Measurements from ENCODE around the gene MOB3A.

Gene MOB3A

DNA sequence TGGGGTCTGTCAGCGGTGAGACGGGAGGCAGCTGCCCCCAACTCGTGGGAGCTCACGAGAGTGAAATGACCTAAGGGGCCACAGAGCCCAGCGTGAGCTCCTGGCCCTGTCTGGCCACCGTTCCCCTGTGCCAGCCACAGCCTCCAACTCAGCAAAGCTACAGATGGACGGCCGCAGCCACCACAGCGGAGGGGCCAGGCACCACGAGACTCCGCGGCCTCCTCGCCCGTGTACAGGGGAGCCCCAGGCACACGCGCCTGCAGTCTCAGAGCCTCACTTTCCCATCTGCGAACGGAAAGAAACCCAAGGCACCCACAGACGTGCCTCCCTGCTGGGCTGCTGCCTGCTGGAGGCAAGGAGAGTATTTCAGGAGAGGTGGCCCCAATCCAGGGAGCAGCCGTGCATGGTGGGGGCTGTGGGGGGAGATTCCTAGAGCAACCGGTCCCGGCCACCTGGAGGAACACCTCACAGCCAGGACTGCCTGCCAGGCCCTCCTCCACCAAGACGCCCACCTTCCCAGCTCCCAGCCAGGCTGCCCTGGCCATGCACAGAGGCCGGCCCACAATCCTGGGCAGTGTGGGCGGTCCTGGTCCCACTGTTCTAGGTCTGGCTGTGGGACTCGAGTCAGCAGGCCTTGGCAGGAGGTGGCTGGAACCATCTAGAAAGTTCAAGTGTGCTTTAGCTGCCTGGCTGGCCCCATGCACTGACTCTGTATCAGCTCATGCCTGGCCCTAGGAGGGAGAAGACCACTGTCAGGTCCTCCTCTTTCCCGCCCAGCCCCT, 47.0 kb downstream of the MOB3A start:
- Histone ChIP-seq H3K27ac (ENCODE audit: low read length) (peak overlapping the region; percentile 74), H3K79me2 (ENCODE audit: insufficient read depth, low read length) (peaks cover 50% of the 10 kb centered on the region), H2AFZ (ENCODE audit: low read depth, low read length) (no peak overlapping the region), H3K9ac (ENCODE audit: low read depth, low read length) (peak overlapping the region; percentile 91), H4K20me1 (ENCODE audit: insufficient read depth, low read length) (peaks cover 63% of the 10 kb centered on the region), H3K36me3 (ENCODE audit: insufficient read depth, low read length) (peaks cover 48% of the 10 kb centered on the region; the same call in 1 of the 2 replicates), H3K27me3 (ENCODE audit: insufficient read depth, low read length, poor library complexity) (no peaks in the 10 kb centered on the region), H3K4me2 (ENCODE audit: insufficient read depth, low read length) (peak overlapping the region; percentile 96), H3K4me3 (ENCODE audit: low read depth in 1 of 2, low read length in 2 of 2) (peak overlapping the region; percentile 84 to 89; a peak in 3 of 4 replicates), H3K9me3 (ENCODE audit: insufficient read depth, low read length, severe bottlenecking) (no peaks in the 10 kb centered on the region), H3K4me1 (ENCODE audit: insufficient read depth, low read length) (peaks cover 51% of the 10 kb centered on the region)
- DNase-seq (no peak), ATAC-seq (ENCODE audit: insufficient read depth, low read depth) (no peak)
- TF ChIP-seq EZH2 (IDR thresholded peaks at IDR 0.05; ENCODE audit: borderline replicate concordance, low read depth, low read length, severe bottlenecking): no peak
- TF ChIP-seq, protein P1, sequence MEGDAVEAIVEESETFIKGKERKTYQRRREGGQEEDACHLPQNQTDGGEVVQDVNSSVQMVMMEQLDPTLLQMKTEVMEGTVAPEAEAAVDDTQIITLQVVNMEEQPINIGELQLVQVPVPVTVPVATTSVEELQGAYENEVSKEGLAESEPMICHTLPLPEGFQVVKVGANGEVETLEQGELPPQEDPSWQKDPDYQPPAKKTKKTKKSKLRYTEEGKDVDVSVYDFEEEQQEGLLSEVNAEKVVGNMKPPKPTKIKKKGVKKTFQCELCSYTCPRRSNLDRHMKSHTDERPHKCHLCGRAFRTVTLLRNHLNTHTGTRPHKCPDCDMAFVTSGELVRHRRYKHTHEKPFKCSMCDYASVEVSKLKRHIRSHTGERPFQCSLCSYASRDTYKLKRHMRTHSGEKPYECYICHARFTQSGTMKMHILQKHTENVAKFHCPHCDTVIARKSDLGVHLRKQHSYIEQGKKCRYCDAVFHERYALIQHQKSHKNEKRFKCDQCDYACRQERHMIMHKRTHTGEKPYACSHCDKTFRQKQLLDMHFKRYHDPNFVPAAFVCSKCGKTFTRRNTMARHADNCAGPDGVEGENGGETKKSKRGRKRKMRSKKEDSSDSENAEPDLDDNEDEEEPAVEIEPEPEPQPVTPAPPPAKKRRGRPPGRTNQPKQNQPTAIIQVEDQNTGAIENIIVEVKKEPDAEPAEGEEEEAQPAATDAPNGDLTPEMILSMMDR (IDR thresholded peaks at IDR 0.05; ENCODE audit: borderline replicate concordance, extremely low read depth, low read length, poor library complexity, severe bottlenecking): no peak

DNA sequence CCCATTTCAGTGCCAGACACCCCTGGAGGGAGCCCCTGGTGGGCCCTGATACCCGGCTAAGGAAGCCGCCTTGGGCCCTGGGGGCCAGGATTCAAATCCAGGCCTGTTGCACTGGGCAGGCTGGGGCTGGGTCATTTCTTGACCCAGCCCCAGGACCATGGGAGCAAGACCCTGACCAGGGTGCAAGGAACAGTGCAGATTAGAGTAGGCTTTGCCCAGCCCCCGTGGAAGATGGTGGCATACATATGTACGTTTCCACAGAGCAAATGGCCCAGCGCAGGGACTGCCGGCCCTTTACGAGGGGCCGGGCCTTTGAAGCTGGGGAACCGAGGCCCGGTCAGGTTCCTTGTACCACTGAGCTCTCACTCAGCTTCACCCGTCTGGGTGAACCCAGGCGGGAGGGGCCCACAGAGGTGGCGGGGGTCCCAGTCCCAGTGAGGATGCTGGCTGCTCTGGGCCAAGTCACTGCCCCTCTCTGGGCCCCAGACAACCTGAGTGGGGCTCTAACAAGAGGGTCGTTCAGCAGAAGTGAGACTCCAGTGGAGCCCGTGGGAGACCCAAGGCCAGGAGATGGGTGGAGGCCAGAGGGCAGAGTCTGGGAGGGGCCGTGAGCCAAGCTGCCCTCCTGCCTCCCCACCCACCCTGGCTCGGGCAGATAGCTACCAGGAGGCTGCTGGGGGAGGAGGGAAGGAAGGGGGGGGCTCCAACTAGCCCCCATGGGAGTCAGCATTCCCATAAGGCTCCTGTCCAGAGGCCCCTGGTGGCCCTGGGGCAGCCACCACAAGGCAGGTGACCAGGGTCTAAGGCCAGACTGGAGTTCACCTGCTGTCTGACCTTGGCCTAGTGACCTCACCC, 47.8 kb downstream of the MOB3A start:
- Histone ChIP-seq H3K9ac (ENCODE audit: low read depth, low read length) (peak overlapping the region; percentile 91; the same call in 1 of the 2 replicates), H3K27me3 (ENCODE audit: insufficient read depth, low read length, poor library complexity) (no peaks in the 10 kb centered on the region), H4K20me1 (ENCODE audit: insufficient read depth, low read length) (peaks cover 65% of the 10 kb centered on the region), H3K36me3 (ENCODE audit: insufficient read depth, low read length) (peaks cover 49% of the 10 kb centered on the region), H3K4me3 (ENCODE audit: low read depth in 1 of 2, low read length in 2 of 2) (peak overlapping the region in 1 of 2 experiments; percentile 89; a peak in 1 of 4 replicates), H3K27ac (ENCODE audit: low read length) (peak overlapping the region; percentile 74; the same call in 1 of the 2 replicates), H3K9me3 (ENCODE audit: insufficient read depth, low read length, severe bottlenecking) (no peaks in the 10 kb centered on the region), H3K79me2 (ENCODE audit: insufficient read depth, low read length) (peaks cover 50% of the 10 kb centered on the region), H2AFZ (ENCODE audit: low read depth, low read length) (no peak overlapping the region), H3K4me2 (ENCODE audit: insufficient read depth, low read length) (peak overlapping the region; percentile 96), H3K4me1 (ENCODE audit: insufficient read depth, low read length) (peaks cover 53% of the 10 kb centered on the region)
- TF ChIP-seq, protein P1 (IDR thresholded peaks at IDR 0.05; ENCODE audit: borderline replicate concordance, extremely low read depth, low read length, poor library complexity, severe bottlenecking): no peak
- no peak for TF ChIP-seq EZH2 (IDR thresholded peaks at IDR 0.05; ENCODE audit: borderline replicate concordance, low read depth, low read length, severe bottlenecking)
- ATAC-seq (ENCODE audit: insufficient read depth, low read depth): no peak
- DNase-seq: no peak

DNA sequence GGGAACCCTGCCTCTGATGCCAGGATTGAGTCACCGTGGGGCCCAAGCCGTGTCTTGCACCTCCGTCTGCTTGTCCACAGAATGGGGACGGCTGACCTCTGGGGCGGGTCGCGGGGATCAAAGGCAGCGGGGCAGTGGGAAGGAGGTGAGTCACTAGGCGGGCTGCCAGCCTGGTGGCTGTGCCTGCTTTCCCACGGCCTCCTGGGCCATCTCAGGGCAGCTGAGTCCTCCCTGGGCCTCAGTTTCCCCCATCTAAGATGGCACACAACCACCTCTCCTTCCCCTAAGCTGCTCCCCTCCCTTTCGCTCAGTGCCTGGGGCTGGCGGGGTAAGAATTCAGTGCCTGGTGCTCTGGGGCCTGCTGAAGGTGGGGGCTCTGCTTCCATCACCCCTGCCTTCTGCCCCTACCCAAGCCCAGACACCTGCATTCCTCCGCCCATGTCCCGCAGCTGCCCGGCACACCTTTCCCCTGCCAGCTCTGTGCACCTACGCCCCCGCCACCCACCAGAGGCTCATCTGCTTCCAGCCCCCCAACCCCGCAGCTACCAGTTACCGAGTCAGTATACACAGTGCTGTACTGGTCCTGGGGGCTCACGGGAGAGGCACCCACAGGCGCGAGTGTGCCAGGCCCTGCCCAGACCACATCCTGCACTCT, 48.5 kb downstream of the MOB3A start:
- TF ChIP-seq, protein P1 (IDR thresholded peaks at IDR 0.05; ENCODE audit: borderline replicate concordance, extremely low read depth, low read length, poor library complexity, severe bottlenecking): no peak
- TF ChIP-seq EZH2 (IDR thresholded peaks at IDR 0.05; ENCODE audit: borderline replicate concordance, low read depth, low read length, severe bottlenecking): no peak
- H4K20me1 ChIP-seq (ENCODE audit: insufficient read depth, low read length): peaks cover 71% of the 10 kb centered on the region
- no peaks in the 10 kb centered on the region for H3K9me3 ChIP-seq (ENCODE audit: insufficient read depth, low read length, severe bottlenecking)
- H3K4me2 ChIP-seq (ENCODE audit: insufficient read depth, low read length): peak overlapping the region; percentile 96; the same call in 1 of the 2 replicates
- no peak overlapping the region for H3K27ac ChIP-seq (ENCODE audit: low read length)
- ATAC-seq (ENCODE audit: insufficient read depth, low read depth) (no peak), DNase-seq (no peak)
- H3K36me3 ChIP-seq (ENCODE audit: insufficient read depth, low read length): peaks cover 57% of the 10 kb centered on the region
- peaks cover 59% of the 10 kb centered on the region for H3K4me1 ChIP-seq (ENCODE audit: insufficient read depth, low read length)
- no peak overlapping the region for H2AFZ ChIP-seq (ENCODE audit: low read depth, low read length)
- H3K79me2 ChIP-seq (ENCODE audit: insufficient read depth, low read length): peaks cover 50% of the 10 kb centered on the region
- no peak overlapping the region for H3K4me3 ChIP-seq (ENCODE audit: low read depth in 1 of 2, low read length in 2 of 2)
- no peaks in the 10 kb centered on the region for H3K27me3 ChIP-seq (ENCODE audit: insufficient read depth, low read length, poor library complexity)
- H3K9ac ChIP-seq (ENCODE audit: low read depth, low read length): no peak overlapping the region; the same call in 1 of the 2 replicates

Measured in DND-41 (cell line).